Osteocyte (in vitro differentiated cells): ENCODE measurements around the gene ITPR2. TPM values are rescaled to one million over a fixed set of nuclear protein-coding genes. Genes with fewer than 3 reads are reported as not detected.
"Not testable (repeated sequence)": the region's sequence is repeated elsewhere in the genome, so short reads cannot be mapped to it uniquely, and the experiment has no call there.

Source experiments
- DNase-seq: peaks from one replicate; pipeline ENCODE4 v3.0.0; 2021; ENCODE audit warnings: mixed read lengths; ENCODE audit not compliant: unreplicated experiment; ENCODE audit errors: extremely low spot score
- H3K27ac Mint-ChIP-seq: one replicate; pipeline ENCODE4 v1.8.0; 2021; ENCODE audit warnings: mild to moderate bottlenecking, mixed read lengths; ENCODE audit not compliant: unreplicated experiment
- H3K27me3 Mint-ChIP-seq: one replicate; pipeline ENCODE4 v1.8.0; 2021; ENCODE audit warnings: mixed read lengths; ENCODE audit not compliant: unreplicated experiment
- H3K36me3 Mint-ChIP-seq: one replicate; pipeline ENCODE4 v1.8.0; 2021; ENCODE audit warnings: mixed read lengths; ENCODE audit not compliant: unreplicated experiment
- H3K4me1 Mint-ChIP-seq: one replicate; pipeline ENCODE4 v1.8.0; 2021; ENCODE audit warnings: mixed read lengths; ENCODE audit not compliant: unreplicated experiment
- H3K4me3 Mint-ChIP-seq: one replicate; pipeline ENCODE4 v1.8.0; 2021; ENCODE audit warnings: mild to moderate bottlenecking, moderate library complexity, mixed read lengths; ENCODE audit not compliant: unreplicated experiment
- H3K9me3 Mint-ChIP-seq: one replicate; pipeline ENCODE4 v1.8.0; 2021; ENCODE audit warnings: mixed read lengths; ENCODE audit not compliant: unreplicated experiment
- CTCF ChIP-seq: fragments of 200-600 bp; sonication (generic); IDR thresholded peaks from 2 replicates; pipeline ENCODE4 v1.5.0; 2021; ENCODE audit warnings: antibody characterized with exemption, mild to moderate bottlenecking, moderate library complexity
- total RNA-seq: library from RNA; stranded (reverse); gene quantifications from 2 replicates; pipeline ENCODE4 v1.2.1, GENCODE V29; 2021

The ITPR2 gene
- total RNA-seq, 1 donor from 2014 or later: 22.1 TPM

GRCh38 chr12:26683443-26683842, 149.6 kb downstream of the ITPR2 start:
- H3K9me3 Mint-ChIP-seq: no peaks in the 10 kb centered on the region
- no peak for TF ChIP-seq CTCF
- no peaks in the 10 kb centered on the region for H3K27me3 Mint-ChIP-seq
- peaks cover 7% of the 10 kb centered on the region for H3K4me1 Mint-ChIP-seq
- no peak overlapping the region for H3K4me3 Mint-ChIP-seq
- H3K36me3 Mint-ChIP-seq: peaks cover 19% of the 10 kb centered on the region
- no peak for DNase-seq
- no peak overlapping the region for H3K27ac Mint-ChIP-seq

GRCh38 chr12:26680727-26681455, 152.1 kb downstream of the ITPR2 start:
- no peak overlapping the region for H3K4me3 Mint-ChIP-seq
- no peak for DNase-seq
- no peaks in the 10 kb centered on the region for H3K9me3 Mint-ChIP-seq
- H3K4me1 Mint-ChIP-seq: peaks cover 7% of the 10 kb centered on the region
- TF ChIP-seq CTCF: no peak
- no peaks in the 10 kb centered on the region for H3K27me3 Mint-ChIP-seq
- peaks cover 24% of the 10 kb centered on the region for H3K36me3 Mint-ChIP-seq
- no peak overlapping the region for H3K27ac Mint-ChIP-seq

GRCh38 chr12:26678697-26679660, 154.0 kb downstream of the ITPR2 start:
- no peak for TF ChIP-seq CTCF
- H3K27ac Mint-ChIP-seq: no peak overlapping the region
- no peaks in the 10 kb centered on the region for H3K27me3 Mint-ChIP-seq
- H3K36me3 Mint-ChIP-seq: peaks cover 21% of the 10 kb centered on the region
- peaks cover 7% of the 10 kb centered on the region for H3K4me1 Mint-ChIP-seq
- H3K9me3 Mint-ChIP-seq: no peaks in the 10 kb centered on the region
- DNase-seq: no peak
- H3K4me3 Mint-ChIP-seq: no peak overlapping the region

- not testable (repeated sequence) for H3K27me3 Mint-ChIP-seq, H3K36me3 Mint-ChIP-seq, H3K27ac Mint-ChIP-seq, H3K4me3 Mint-ChIP-seq, H3K9me3 Mint-ChIP-seq, DNase-seq, H3K4me1 Mint-ChIP-seq
These were observed 161.5 kb downstream of the ITPR2 start for GRCh38 chr12:26671487-26671886.

- H3K36me3 Mint-ChIP-seq: peaks cover 2% of the 10 kb centered on the region
- DNase-seq: no peak
- no peak overlapping the region for H3K27ac Mint-ChIP-seq
- no peaks in the 10 kb centered on the region for H3K9me3 Mint-ChIP-seq
- H3K4me3 Mint-ChIP-seq: no peak overlapping the region
- H3K27me3 Mint-ChIP-seq: no peaks in the 10 kb centered on the region
- no peaks in the 10 kb centered on the region for H3K4me1 Mint-ChIP-seq
- TF ChIP-seq CTCF: no peak
These were observed 164.1 kb downstream of the ITPR2 start for GRCh38 chr12:26668847-26669246.
